Measurements from ENCODE around the gene SNAPC3. TPM values are rescaled to one million over a fixed set of nuclear protein-coding genes. Genes with fewer than 3 reads are reported as not detected.
A peak's percentile ranks its signal among the peaks of the same experiment; 100 is the strongest.

Gene SNAPC3
- total RNA-seq, 2 experiments from 2014 or later, result 28.0 to 31.5 TPM

GRCh38 chr9:15475923-15476536 is 53.4 kb downstream of the SNAPC3 start:
- H3K4me3 Mint-ChIP-seq, result no peak overlapping the region
- no peaks in the 10 kb centered on the region for H3K27me3 Mint-ChIP-seq
- H3K27ac Mint-ChIP-seq, result no peak overlapping the region
- ChIA-PET POLR2A (no interaction called here), CTCF (interaction anchor here (1.2 to 1.4 kb wide), 3 partner anchors 12 to 36 kb away, joined by 3 read pairs; no protein-coding TSS in a partner anchor)
- DNase-seq, result no peak
- H3K9me3 Mint-ChIP-seq, result no peaks in the 10 kb centered on the region
- H3K4me1 Mint-ChIP-seq, result peaks cover 4% of the 10 kb centered on the region
- H3K36me3 Mint-ChIP-seq (ENCODE audit: low read depth), result peaks cover 50% of the 10 kb centered on the region

DNA sequence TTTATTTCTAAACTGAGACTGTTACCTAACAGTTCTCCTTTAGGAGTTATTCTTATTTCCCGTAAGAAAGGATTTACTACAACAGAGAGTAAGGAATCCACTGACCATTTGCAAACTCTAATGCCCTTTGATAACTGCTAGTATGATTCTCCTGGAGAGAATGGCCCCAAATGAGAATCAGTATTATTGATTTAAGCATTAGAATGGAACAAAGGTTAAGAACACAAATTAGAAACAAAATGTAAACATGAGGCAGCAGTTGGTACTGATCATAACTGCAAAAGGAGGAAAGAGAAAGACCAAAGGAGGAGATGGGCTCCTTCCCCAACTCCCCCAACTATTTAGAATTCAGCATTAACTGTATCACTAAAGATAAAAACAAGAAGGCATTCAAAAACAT is 57.4 kb downstream of the SNAPC3 start:
- no peak for DNase-seq
- H3K4me3 Mint-ChIP-seq, result no peak overlapping the region
- peaks cover 50% of the 10 kb centered on the region for H3K36me3 Mint-ChIP-seq (ENCODE audit: low read depth)
- ChIA-PET CTCF (no interaction called here), POLR2A (no interaction called here)
- peaks cover 9% of the 10 kb centered on the region for H3K4me1 Mint-ChIP-seq
- H3K9me3 Mint-ChIP-seq, result no peaks in the 10 kb centered on the region
- H3K27me3 Mint-ChIP-seq, result no peaks in the 10 kb centered on the region
- H3K27ac Mint-ChIP-seq, result no peak overlapping the region

GRCh38 chr9:15482146-15482545 is 59.5 kb downstream of the SNAPC3 start:
- ChIA-PET POLR2A (no interaction called here), CTCF (interaction anchor here (0.6 kb wide), 1 partner anchor 40 kb away, joined by 4 read pairs; no protein-coding TSS in a partner anchor)
- Mint-ChIP-seq H3K27ac (no peak overlapping the region), H3K27me3 (no peaks in the 10 kb centered on the region), H3K36me3 (ENCODE audit: low read depth) (peaks cover 48% of the 10 kb centered on the region), H3K9me3 (no peaks in the 10 kb centered on the region), H3K4me1 (peaks cover 12% of the 10 kb centered on the region), H3K4me3 (no peak overlapping the region)
- no peak for DNase-seq

DNA sequence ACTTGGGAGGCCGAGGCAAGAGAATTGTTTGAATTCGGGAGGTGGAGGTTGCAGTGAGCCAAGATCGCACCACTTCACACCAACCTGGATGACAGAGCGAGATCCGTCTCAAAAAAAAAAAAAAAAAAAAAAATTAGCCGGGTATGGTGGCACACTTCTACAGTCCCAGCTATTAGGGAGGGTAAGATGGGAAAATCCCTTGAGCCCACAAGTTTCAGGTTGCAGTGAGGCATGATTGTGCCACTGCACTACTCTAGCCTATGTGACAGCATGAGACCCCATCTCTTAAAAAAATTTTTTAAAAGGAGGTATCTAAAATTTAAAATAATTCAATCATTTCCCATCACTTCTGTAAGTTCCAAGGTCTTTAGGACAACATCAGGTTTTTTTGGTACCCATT is 62.1 kb downstream of the SNAPC3 start:
- ChIA-PET POLR2A (no interaction called here), CTCF (no interaction called here)
- Mint-ChIP-seq H3K4me1 (peaks cover 14% of the 10 kb centered on the region), H3K9me3 (no peaks in the 10 kb centered on the region), H3K36me3 (ENCODE audit: low read depth) (peaks cover 43% of the 10 kb centered on the region), H3K27me3 (no peaks in the 10 kb centered on the region), H3K4me3 (no peak overlapping the region), H3K27ac (no peak overlapping the region)
- DNase-seq, result no peak

GRCh38 chr9:15485836-15486666 is 63.4 kb downstream of the SNAPC3 start:
- ChIA-PET CTCF (no interaction called here), POLR2A (no interaction called here)
- H3K4me3 Mint-ChIP-seq, result no peak overlapping the region
- peaks cover 19% of the 10 kb centered on the region for H3K4me1 Mint-ChIP-seq
- peak overlapping the region; percentile 25 for H3K27ac Mint-ChIP-seq
- H3K36me3 Mint-ChIP-seq (ENCODE audit: low read depth), result peaks cover 46% of the 10 kb centered on the region
- no peak for DNase-seq
- H3K27me3 Mint-ChIP-seq, result no peaks in the 10 kb centered on the region
- no peaks in the 10 kb centered on the region for H3K9me3 Mint-ChIP-seq

GRCh38 chr9:15491950-15492349 is 69.3 kb downstream of the SNAPC3 start:
- H3K4me1 Mint-ChIP-seq, result peaks cover 29% of the 10 kb centered on the region
- no peak overlapping the region for H3K4me3 Mint-ChIP-seq
- peaks cover 64% of the 10 kb centered on the region for H3K36me3 Mint-ChIP-seq (ENCODE audit: low read depth)
- peak overlapping the region; percentile 1 for H3K27ac Mint-ChIP-seq
- no peak for DNase-seq
- peaks cover 12% of the 10 kb centered on the region for H3K9me3 Mint-ChIP-seq
- ChIA-PET CTCF (no interaction called here), POLR2A (no interaction called here)
- no peaks in the 10 kb centered on the region for H3K27me3 Mint-ChIP-seq

DNA sequence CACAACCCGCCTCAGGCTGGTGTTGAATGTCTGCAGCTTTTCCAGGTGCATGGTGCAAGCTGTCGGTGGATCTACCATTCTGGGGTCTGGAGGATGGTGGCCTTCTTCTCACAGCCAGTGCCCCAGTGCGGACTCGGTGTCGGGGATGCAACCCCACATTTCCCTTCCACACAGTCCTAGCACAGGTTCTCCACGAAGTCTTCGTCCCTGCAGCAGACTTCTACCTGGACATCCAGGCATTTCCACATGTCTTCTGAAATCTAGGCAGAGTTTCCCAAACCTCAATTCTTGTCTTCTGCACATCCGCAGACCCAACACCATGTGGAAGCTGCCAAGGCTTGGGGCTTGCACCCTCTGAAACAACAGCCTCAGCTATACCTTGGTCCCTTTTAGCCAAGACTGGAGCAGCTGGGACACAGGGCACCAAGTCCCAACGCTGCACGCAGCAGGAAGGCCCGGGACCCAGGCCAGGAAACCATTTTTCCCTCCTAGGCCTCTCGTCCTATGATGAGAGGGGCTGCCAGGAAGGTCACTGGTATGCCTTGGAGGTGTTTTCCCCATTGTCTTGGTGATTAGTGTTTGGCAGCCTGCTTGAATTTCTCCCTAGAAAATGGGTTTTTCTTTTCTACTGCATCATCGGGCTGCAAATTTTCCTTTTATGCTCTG is 69.9 kb downstream of the SNAPC3 start:
- Mint-ChIP-seq H3K4me3 (no peak overlapping the region), H3K27me3 (no peaks in the 10 kb centered on the region), H3K27ac (no peak overlapping the region), H3K36me3 (ENCODE audit: low read depth) (peaks cover 67% of the 10 kb centered on the region), H3K4me1 (peaks cover 29% of the 10 kb centered on the region), H3K9me3 (peaks cover 12% of the 10 kb centered on the region)
- no peak for DNase-seq
- ChIA-PET POLR2A (no interaction called here), CTCF (no interaction called here)

- ChIA-PET CTCF (interaction anchor here (0.6 to 1.4 kb wide), 2 partner anchors 17 to 54 kb away, joined by 3 to 4 read pairs; no protein-coding TSS in a partner anchor), POLR2A (no interaction called here)
- peaks cover 46% of the 10 kb centered on the region for H3K4me1 Mint-ChIP-seq
- H3K27me3 Mint-ChIP-seq, result no peaks in the 10 kb centered on the region
- H3K4me3 Mint-ChIP-seq, result no peak overlapping the region
- DNase-seq, result no peak
- no peak overlapping the region for H3K27ac Mint-ChIP-seq
- peaks cover 4% of the 10 kb centered on the region for H3K9me3 Mint-ChIP-seq
- peaks cover 71% of the 10 kb centered on the region for H3K36me3 Mint-ChIP-seq (ENCODE audit: low read depth)
Measured at GRCh38 chr9:15498246-15498995, 75.7 kb downstream of the SNAPC3 start.

GRCh38 chr9:15499139-15499538 is 76.5 kb downstream of the SNAPC3 start:
- H3K4me1 Mint-ChIP-seq, result peaks cover 49% of the 10 kb centered on the region
- no peaks in the 10 kb centered on the region for H3K27me3 Mint-ChIP-seq
- peaks cover 69% of the 10 kb centered on the region for H3K36me3 Mint-ChIP-seq (ENCODE audit: low read depth)
- ChIA-PET POLR2A (interaction anchor here (1.5 kb wide), 1 partner anchor 12 kb away, joined by 6 read pairs; the partner anchor contains the start of gene PSIP1), CTCF (interaction anchor here (0.7 to 2.8 kb wide), 4 partner anchors 11 to 189 kb away, joined by 3 to 13 read pairs (median 3); partner anchors contain the start of gene PSIP1)
- H3K27ac Mint-ChIP-seq, result peak overlapping the region; percentile 25
- H3K4me3 Mint-ChIP-seq, result peak overlapping the region; percentile 34
- no peak for DNase-seq
- H3K9me3 Mint-ChIP-seq, result no peaks in the 10 kb centered on the region

GRCh38 chr9:15501179-15501578 is 78.5 kb downstream of the SNAPC3 start:
- peaks cover 67% of the 10 kb centered on the region for H3K36me3 Mint-ChIP-seq (ENCODE audit: low read depth)
- ChIA-PET POLR2A (interaction anchor here (0.6 kb wide), 1 partner anchor 11 kb away, joined by 5 read pairs; no protein-coding TSS in a partner anchor), CTCF (interaction anchor here (0.6 to 2.8 kb wide), 3 partner anchors 9 to 78 kb away, joined by 3 to 13 read pairs (median 3); partner anchors contain the start of gene PSIP1)
- peak overlapping the region; percentile 20 for H3K27ac Mint-ChIP-seq
- no peaks in the 10 kb centered on the region for H3K27me3 Mint-ChIP-seq
- H3K4me1 Mint-ChIP-seq, result peaks cover 51% of the 10 kb centered on the region
- H3K9me3 Mint-ChIP-seq, result no peaks in the 10 kb centered on the region
- H3K4me3 Mint-ChIP-seq, result no peak overlapping the region
- DNase-seq, result no peak

DNA sequence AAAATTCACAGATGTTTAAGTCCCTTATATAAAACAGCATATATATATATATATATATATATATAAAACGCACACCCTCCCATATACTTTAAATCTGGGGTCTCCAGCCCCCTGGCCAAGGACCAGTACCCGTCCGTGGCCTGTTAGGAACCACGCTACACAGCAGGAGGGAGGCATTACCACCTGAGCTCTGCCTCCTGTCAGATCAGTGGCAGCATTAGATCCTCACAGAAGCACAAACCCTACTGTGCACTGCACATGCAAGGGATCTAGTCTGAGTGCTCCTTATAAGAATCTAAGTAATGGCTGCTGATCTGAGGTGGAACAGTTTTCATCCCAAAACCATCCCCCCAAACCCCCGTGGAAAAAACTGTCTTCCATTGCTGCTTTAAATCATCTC is 79.1 kb downstream of the SNAPC3 start:
- DNase-seq, result no peak
- ChIA-PET POLR2A (interaction anchor here (0.5 to 0.6 kb wide), 2 partner anchors 10 to 18 kb away, joined by 4 to 5 read pairs; no protein-coding TSS in a partner anchor), CTCF (interaction anchor here (0.6 kb wide), 1 partner anchor 77 kb away, joined by 3 read pairs; no protein-coding TSS in a partner anchor)
- H3K36me3 Mint-ChIP-seq (ENCODE audit: low read depth), result peaks cover 67% of the 10 kb centered on the region
- H3K4me1 Mint-ChIP-seq, result peaks cover 53% of the 10 kb centered on the region
- H3K27ac Mint-ChIP-seq, result no peak overlapping the region
- no peaks in the 10 kb centered on the region for H3K27me3 Mint-ChIP-seq
- H3K9me3 Mint-ChIP-seq, result no peaks in the 10 kb centered on the region
- no peak overlapping the region for H3K4me3 Mint-ChIP-seq

DNA sequence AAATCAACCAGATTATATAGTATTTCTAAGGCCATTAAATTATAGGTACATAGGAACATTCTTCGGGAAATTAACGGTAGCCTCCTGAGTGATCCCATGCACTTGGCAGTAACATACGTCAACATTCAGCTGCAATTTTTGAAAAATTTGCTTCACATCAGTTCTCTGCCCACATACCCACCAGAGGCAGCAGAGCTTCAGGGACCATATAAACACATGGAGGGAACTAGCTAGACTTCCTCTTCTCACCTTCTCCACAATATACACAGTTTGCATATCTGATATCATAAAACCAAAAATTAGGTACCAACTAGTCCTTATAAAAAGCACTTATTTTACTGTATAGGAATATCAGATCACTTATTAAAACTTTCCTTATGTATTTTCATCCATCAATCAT is 83.2 kb downstream of the SNAPC3 start:
- Mint-ChIP-seq H3K9me3 (no peaks in the 10 kb centered on the region), H3K4me3 (no peak overlapping the region), H3K27ac (no peak overlapping the region), H3K27me3 (no peaks in the 10 kb centered on the region), H3K36me3 (ENCODE audit: low read depth) (peaks cover 65% of the 10 kb centered on the region), H3K4me1 (peaks cover 60% of the 10 kb centered on the region)
- DNase-seq, result no peak
- ChIA-PET POLR2A (no interaction called here), CTCF (interaction anchor here (1.9 kb wide), 1 partner anchor 11 kb away, joined by 6 read pairs; no protein-coding TSS in a partner anchor)
